Colon (tissue), 2 donors: ENCODE measurements around the gene RPUSD1.
"Not testable (repeated sequence)": the region's sequence is repeated elsewhere in the genome, so short reads cannot be mapped to it uniquely, and the experiment has no call there.

Experiments
- FAIRE-seq: peaks from 2 replicates; lab custom pipeline; 2012; peaks lifted over from hg19 to GRCh38; lab: Jason Lieb, UNC
- donor health status: control.
- donor health status: control.

RPUSD1 gene

DNA sequence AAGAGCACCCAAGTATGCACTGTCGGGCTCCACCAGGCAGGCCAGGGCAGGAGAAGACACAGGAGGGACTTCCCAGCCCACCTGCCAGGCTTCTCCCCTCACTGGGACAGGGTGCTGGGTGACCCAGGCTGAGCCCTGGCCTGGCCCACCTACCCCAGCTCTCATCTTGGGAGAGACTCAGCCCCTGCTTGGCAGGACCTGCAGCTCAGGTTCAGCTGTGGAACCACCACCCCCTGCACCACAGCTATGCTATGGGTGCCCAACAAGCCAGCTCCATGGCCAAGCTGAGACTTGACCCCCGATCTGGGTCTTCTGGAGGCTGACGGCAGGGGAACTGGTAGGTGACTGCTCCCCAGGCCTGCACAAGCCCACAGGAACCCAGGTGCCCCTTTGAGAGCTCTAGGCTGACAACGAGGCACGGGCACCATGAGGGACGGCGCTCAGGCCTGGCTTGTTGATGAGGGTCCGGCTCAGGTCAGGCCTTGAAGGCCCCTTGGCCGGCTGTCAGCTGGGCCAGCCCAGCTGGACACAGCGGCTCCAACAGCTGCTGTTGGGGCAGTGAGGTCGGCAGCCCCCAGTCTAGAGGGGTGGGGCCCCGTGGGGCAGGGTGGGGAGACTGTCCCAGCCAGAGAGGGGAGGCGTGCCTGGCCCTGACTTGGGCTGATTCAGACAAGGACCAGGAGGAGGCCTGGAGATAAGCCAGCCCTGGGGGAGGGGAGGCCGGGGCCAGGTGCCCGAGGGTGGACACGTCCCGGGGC is 4.6 kb downstream of the RPUSD1 start:
- no peak for FAIRE-seq

DNA sequence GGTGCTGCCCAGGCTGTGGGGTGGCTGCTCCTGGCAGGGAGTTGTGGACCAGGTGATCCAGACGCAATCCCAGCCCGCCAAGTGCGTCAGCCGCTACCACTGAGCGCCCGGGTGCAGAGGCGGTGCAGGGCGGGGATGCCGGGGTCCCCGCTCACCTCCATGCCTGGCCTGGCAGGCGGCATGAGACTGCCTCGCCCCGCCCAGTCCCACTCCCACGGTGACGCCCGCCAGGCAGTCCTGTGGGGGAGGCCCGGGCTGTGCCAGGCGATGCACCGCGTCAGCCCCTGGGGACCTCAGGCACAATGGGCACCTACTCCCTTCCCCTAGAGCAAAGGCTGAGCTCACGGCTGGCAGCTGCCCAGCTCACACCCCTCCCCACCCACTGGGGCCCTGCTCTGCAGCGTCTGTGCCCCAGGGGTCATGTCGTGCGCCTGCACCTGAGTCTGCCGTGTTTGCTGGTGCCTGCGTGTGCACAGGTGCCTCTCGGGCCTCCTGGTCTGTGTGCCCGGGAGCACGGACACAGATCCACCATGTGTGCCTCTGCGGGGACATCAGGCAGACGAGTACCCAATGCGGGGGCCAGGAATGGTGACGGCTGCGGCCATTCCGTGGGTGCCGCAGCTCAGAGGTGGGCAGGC is 5.3 kb downstream of the RPUSD1 start:
- FAIRE-seq = no peak

GRCh38 chr16:782258-782657 is 5.9 kb downstream of the RPUSD1 start:
- FAIRE-seq = no peak

- FAIRE-seq = no peak
Observed at GRCh38 chr16:781346-782010, 6.7 kb downstream of the RPUSD1 start.

DNA sequence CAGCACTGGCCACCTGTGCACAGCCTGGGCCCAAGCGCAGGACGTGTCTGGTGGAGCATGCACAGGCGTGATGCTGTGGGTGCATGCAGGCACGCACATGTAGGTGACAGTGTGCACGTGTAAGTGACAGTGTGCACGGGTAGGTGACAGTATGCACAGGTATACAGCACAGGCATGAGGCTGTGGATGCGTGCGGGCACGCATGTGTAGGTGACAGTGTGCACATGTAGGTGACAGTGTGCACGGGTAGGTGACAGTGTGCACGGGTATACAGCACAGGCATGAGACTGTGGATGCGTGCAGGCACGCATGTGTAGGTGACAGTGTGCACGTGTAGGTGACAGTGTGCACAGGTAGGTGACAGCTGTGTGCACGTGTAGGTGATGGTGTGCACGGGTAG is 7.9 kb downstream of the RPUSD1 start:
- FAIRE-seq = no peak

- no peak for FAIRE-seq
Observed at GRCh38 chr16:779561-779960, 8.6 kb downstream of the RPUSD1 start.

DNA sequence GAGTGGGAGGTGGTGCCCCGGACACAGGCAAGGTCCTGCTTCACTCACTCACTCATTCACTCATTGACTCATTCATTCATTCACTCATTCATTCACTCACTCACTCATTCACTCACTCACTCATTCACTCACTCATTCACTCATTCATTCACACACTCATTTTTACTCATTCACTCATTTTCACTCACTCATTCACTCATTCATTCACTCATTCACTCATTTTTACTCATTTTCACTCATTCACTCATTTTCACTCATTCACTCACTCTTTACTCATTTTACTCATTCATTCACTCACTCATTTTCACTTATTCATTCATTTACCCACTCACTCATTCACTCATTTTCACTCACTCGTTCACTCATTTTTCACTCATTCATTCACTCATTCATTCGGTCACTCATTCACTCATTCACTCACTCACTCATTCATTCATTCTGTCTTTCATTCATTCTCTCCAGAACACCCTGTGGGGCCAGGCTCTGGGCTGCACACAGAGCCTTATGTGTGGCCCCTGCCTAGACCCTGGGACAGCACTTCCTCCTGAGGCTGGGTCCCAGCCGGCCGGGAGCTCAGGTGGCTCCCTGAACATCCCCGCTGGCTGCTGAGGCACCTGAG is 9.2 kb downstream of the RPUSD1 start:
- no peak for FAIRE-seq

DNA sequence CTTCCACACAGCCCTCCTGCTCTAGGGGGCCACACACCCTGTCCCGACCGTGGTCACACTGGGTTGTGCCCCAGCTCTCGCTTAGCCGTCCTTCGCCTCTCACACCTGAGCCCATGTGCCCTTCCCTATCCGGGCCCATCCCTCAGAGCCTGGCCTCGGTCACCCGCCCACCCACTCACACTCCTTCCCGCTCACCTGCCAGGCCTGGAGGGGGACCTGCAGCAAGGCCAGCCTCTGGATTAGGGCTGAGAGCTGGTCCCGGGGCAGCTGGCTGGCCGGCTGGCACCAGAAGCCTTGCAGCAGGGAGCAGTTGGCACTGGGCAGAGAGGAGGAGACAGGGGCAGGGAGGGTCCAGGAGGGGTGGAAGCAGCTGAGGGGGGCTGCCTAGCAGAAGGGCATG is 9.7 kb downstream of the RPUSD1 start:
- no peak for FAIRE-seq

DNA sequence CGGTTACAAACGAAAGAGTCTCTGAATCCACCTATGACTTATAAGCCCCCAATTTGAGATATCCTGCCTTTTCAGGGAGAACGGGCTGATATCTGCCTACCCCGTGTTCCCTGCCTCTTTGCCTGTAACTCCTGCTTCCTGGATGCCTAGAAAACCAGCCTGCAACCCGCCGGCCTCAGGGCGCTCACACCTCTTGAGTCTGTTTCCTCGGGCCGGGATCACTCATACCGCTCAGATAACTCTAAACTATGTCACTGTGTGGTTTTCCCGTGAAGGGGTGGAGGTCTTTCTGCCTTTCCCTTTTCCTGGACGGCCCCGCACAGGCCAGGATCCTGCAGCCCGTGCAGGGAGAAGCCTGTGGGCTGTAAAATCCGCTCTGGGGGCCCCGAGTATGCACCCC is 10.4 kb downstream of the RPUSD1 start:
- no peak for FAIRE-seq

GRCh38 chr16:776824-777223 is 11.4 kb downstream of the RPUSD1 start:
- FAIRE-seq = no peak

DNA sequence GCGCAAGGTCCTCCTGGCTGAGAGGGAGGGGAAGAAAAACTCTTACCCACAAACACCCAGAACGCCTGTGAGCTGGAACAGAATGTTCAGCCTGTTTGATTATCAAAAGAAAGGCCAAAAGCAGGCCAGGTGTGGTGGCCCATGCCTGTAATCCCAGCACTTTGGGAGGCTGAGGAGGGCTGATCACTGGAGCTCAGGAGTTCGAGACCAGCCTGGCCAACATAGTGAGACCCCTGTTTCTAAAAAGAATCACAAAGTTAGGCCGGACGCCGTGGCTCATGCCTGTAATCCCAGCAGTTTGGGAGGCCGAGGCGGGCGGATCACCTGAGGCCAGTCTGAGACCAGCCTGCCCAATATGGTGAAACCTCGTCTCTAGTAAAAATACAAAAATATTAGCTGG is 11.9 kb downstream of the RPUSD1 start:
- not testable (repeated sequence) for FAIRE-seq

GRCh38 chr16:775236-775796 is 12.9 kb downstream of the RPUSD1 start:
- FAIRE-seq = no peak

DNA sequence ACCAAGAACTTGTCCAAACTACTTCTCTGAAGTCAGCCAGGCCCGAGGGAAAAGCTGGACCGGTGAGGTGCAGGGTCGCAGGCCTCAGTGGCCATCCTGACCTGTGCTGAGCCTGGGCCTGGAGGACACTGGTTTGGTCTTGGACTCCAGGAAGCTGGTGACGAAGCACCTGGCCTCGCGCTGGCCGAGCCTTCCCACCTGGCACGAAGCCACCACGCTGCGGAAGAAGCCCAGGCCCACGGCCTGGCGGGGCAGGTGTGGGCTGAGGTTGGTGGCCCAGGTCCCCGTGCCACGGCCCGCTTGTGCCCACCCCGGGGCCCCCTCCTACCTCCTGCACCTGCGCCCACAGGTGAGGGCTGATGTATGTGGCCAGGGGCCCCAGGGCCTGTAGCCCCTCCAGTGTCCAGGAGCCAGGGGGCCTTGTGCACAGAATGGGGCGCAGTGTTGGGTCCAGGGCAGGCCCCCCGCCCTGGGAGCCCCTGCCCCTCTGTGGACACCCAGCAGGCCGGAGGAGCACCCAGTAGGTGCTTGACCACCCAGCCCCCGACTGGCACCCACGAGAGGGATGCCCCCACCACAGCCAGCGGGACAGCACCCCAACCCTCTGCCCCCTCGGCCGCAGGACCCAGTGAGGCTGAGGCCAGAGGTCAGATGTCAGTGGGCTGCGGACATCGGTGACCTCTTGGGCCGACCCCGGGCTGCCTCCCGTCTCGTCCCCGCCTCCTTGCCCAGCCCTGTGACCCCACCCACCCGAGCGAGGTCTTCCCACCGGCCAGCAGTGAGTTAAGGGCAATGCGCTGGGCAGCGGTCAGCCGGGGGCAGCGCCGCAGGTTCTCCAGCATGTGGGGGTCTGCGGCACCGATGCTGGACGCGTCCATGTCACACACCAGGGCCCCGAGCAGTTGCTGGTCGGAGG is 13.8 kb downstream of the RPUSD1 start:
- no peak for FAIRE-seq

GRCh38 chr16:772959-773358 is 15.2 kb downstream of the RPUSD1 start:
- FAIRE-seq = no peak

GRCh38 chr16:770411-770810 is 17.8 kb downstream of the RPUSD1 start:
- FAIRE-seq = no peak

DNA sequence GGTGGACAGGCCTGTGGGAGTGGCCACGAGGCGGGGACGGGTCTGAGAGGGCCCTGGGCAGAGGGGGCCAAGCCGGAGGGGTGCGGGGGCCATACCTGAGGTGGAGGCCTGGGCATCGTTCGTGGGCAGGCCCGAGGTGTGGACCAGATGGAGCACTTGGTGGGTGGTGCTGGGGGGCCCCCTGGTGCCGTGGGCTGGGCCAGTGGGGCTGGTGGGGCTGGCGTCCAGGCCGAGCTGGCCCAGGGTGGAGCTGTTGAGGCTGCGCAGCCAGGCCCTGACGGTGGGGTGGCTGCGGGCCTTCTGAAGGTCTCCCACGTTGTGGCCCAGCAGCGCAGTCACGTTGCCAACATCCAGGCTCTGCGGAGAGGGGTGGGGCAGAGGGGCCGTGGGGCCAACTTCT is 18.2 kb downstream of the RPUSD1 start:
- FAIRE-seq = no peak

DNA sequence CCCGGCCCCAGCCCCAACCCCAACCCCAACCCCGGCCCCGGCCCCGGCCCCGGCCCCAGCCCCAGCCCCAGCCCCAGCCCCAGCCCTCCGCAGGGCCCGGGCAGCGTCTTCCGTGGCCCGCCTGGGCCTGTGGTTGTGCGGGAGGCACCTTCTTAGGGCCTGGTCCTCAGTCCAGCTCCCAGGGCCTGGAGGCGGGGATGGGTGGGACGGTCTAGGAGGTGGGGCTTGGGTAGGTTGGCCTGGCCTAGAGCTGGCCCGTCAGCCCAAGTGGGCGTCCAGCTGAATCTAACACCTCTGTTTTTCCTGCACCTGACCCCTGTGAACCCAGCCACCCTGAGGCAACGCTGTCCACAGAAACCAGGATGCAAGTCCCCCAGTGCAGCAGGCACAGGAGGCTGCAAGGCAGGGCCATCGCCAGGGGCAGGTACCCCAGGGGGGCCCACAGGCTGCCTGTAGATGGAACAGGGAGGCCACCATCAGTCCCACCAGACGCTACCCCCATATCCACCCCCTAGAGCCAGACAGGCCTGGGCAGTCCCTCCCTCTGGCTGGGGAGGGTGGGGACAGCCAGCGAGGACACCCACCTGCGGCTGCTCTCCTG is 18.9 kb downstream of the RPUSD1 start:
- no peak for FAIRE-seq

DNA sequence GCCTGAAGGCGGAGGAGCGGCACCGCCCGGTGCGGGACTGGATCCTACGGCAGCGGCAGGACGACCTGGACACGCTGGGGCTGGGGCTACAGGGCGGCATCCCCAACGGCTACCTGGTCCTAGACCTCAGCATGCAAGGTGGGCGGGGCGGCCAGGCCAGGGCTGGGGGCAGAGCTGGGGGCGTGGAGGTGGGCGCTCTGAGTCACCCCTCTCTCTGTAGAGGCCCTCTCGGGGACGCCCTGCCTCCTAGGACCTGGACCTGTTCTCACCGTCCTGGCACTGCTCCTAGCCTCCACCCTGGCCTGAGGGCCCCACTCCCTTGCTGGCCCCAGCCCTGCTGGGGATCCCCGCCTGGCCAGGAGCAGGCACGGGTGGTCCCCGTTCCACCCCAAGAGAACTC is 19.8 kb downstream of the RPUSD1 start:
- FAIRE-seq = no peak

GRCh38 chr16:767743-768235 is 20.4 kb downstream of the RPUSD1 start:
- FAIRE-seq = no peak

- no peak for FAIRE-seq
Observed at GRCh38 chr16:766820-767640, 21.2 kb downstream of the RPUSD1 start.
